Liver (tissue), 9 donors: ENCODE data around the gene NLGN1. TPM values are rescaled to one million over a fixed set of nuclear protein-coding genes. Genes with fewer than 3 reads are reported as not detected.

ENCODE experiments used
- DNase-seq: peaks from one replicate; pipeline ENCODE4 v3.0.0-alpha.2; 2017; ENCODE audit warnings: low spot score
- H3K27ac ChIP-seq, 2 donors: one replicate each; pipeline ENCODE4 v1.7.0; 2013; ENCODE audit warnings: inconsistent platforms in 2 of 2, low read length in 2 of 2, control low read depth in 1 of 2, low read depth in 1 of 2, mild to moderate bottlenecking in 1 of 2
- H3K27me3 ChIP-seq, 4 donors: one replicate each; pipeline versions ENCODE4 v1.6.1 to v1.7.0; 2013; ENCODE audit warnings: low read length in 3 of 4, inconsistent platforms in 1 of 4, mild to moderate bottlenecking in 1 of 4, moderate library complexity in 1 of 4; ENCODE audit not compliant: control insufficient read depth in 4 of 4, insufficient read depth in 4 of 4
- H3K36me3 ChIP-seq, 4 donors: one replicate each; pipeline versions ENCODE4 v1.6.1 to v1.7.0; 2013; ENCODE audit warnings: low read length in 3 of 4, mild to moderate bottlenecking in 3 of 4, low read depth in 1 of 4, moderate library complexity in 1 of 4; ENCODE audit not compliant: control insufficient read depth in 4 of 4, insufficient read depth in 3 of 4
- H3K4me1 ChIP-seq, 4 donors: one replicate each; pipeline versions ENCODE4 v1.6.1 to v1.7.0; 2013; ENCODE audit warnings: low read length in 3 of 4, mild to moderate bottlenecking in 3 of 4, moderate library complexity in 1 of 4; ENCODE audit not compliant: control insufficient read depth in 4 of 4, insufficient read depth in 4 of 4
- H3K4me3 ChIP-seq, 3 donors: one replicate each; pipeline versions ENCODE4 v1.6.1 to v1.7.0; 2013; ENCODE audit warnings: low read length in 3 of 3, control low read depth in 1 of 3, low read depth in 1 of 3, mild to moderate bottlenecking in 1 of 3
- H3K9ac ChIP-seq, 2 donors: one replicate each; pipeline ENCODE4 v1.7.0; 2013; ENCODE audit warnings: low read length in 2 of 2, mild to moderate bottlenecking in 2 of 2, moderate library complexity in 2 of 2, control low read depth in 1 of 2, low read depth in 1 of 2
- H3K9me3 ChIP-seq, 4 donors: one replicate each; pipeline versions ENCODE4 v1.6.1 to v1.7.0; 2013; ENCODE audit warnings: low read length in 3 of 4; ENCODE audit not compliant: control insufficient read depth in 4 of 4
- ATF3 ChIP-seq: IDR thresholded peaks from 2 replicates; pipeline ENCODE4 v1.6.1; 2016; ENCODE audit warnings: antibody characterized with exemption
- CTCF ChIP-seq: fragments of 150-350 bp; IDR thresholded peaks from 2 replicates; pipeline ENCODE4 v1.5.1; 2017; ENCODE audit warnings: improper control_type of control experiment, low read depth, low read length; ENCODE audit not compliant: missing input control
- EGR1 ChIP-seq, 2 donors: IDR thresholded peaks; 2 replicates each; pipeline ENCODE4 v1.6.1; 2016 to 2018; ENCODE audit warnings: antibody characterized with exemption in 2 of 2, low read depth in 2 of 2
- FOXA1 ChIP-seq: IDR thresholded peaks from 2 replicates; pipeline ENCODE4 v1.6.1; 2016; ENCODE audit warnings: antibody characterized with exemption
- FOXA2 ChIP-seq: IDR thresholded peaks from 2 replicates; pipeline ENCODE4 v1.6.1; 2016; ENCODE audit warnings: antibody characterized with exemption
- GABPA ChIP-seq, 2 donors: IDR thresholded peaks in 1 of 2; conservative IDR thresholded peaks in 1 of 2; 2 replicates each; pipeline ENCODE4 v1.6.1; 2016; ENCODE audit warnings: antibody characterized with exemption in 2 of 2, mild to moderate bottlenecking in 1 of 2, moderate library complexity in 1 of 2
- HNF4A ChIP-seq, 2 donors: conservative IDR thresholded peaks; 2 replicates each; pipeline ENCODE4 v1.6.1; 2016; ENCODE audit warnings: antibody characterized with exemption in 2 of 2, mild to moderate bottlenecking in 2 of 2
- HNF4G ChIP-seq: IDR thresholded peaks from 2 replicates; pipeline ENCODE4 v1.6.1; 2016; ENCODE audit warnings: antibody characterized with exemption
- JUND ChIP-seq, 2 donors: IDR thresholded peaks; 2 replicates each; pipeline ENCODE4 v1.6.1; 2016; ENCODE audit warnings: antibody characterized with exemption in 2 of 2
- MAX ChIP-seq: IDR thresholded peaks from 2 replicates; pipeline ENCODE4 v1.6.1; 2016; ENCODE audit warnings: antibody characterized with exemption
- NR2F2 ChIP-seq: IDR thresholded peaks from 2 replicates; pipeline ENCODE4 v1.6.1; 2016; ENCODE audit warnings: antibody characterized with exemption
- RAD21 ChIP-seq, 2 donors: IDR thresholded peaks; 2 replicates each; pipeline ENCODE4 v1.6.1; 2016; ENCODE audit warnings: antibody characterized with exemption in 2 of 2, mild to moderate bottlenecking in 2 of 2
- REST ChIP-seq: IDR thresholded peaks from 2 replicates; pipeline ENCODE4 v1.6.1; 2016; ENCODE audit warnings: antibody characterized with exemption, mild to moderate bottlenecking
- RXRA ChIP-seq, 2 donors: IDR thresholded peaks; 2 replicates each; pipeline ENCODE4 v1.6.1; 2017 to 2018; ENCODE audit warnings: antibody characterized with exemption in 2 of 2, mild to moderate bottlenecking in 1 of 2
- SP1 ChIP-seq: IDR thresholded peaks from 2 replicates; pipeline ENCODE4 v1.6.1; 2018; ENCODE audit warnings: antibody characterized with exemption, mild to moderate bottlenecking
- TAF1 ChIP-seq: conservative IDR thresholded peaks from 2 replicates; pipeline ENCODE4 v1.6.1; 2016; ENCODE audit warnings: antibody characterized with exemption, mild to moderate bottlenecking
- YY1 ChIP-seq: IDR thresholded peaks from 2 replicates; pipeline ENCODE4 v1.6.1; 2016; ENCODE audit warnings: antibody characterized with exemption, mild to moderate bottlenecking
- ZBTB33 ChIP-seq: IDR thresholded peaks from 2 replicates; pipeline ENCODE4 v1.6.1; 2016; ENCODE audit warnings: antibody characterized with exemption
- WGBS: extraction: QIAGEN DNeasy Blood & Tissue Kit; methylation state at CpG from one replicate; pipeline ENCODE4 v1.1.7; 2013; 5-methylcytosine and 5-hydroxymethylcytosine counted together
- polyA plus RNA-seq, 2 donors: library from polyadenylated mRNA; stranded (reverse) in 1 of 2; unstranded in 1 of 2; fragments of 200-250 nt in 1 of 2; fragments of >200 nt in 1 of 2; fragmentation: Nextera tagmentation in 1 of 2; extraction: Ambion mirVana in 1 of 2; gene quantifications; one replicate each; pipeline versions ENCODE4 v1.2.1 to v1.2.3, GENCODE V29; 2013 to 2015
- total RNA-seq, 2 donors: library from RNA; depleted of rRNA; stranded (reverse); fragments of >200 nt; gene quantifications; one replicate each; pipeline ENCODE4 v1.2.3, GENCODE V29; 2014
- donor health status: healthy.
- donor health status: healthy.
- donor health status: healthy.
- donor health status: healthy.
- donor health status: healthy.

Gene NLGN1
- total and polyA plus RNA-seq, 4 donors, result 0.02 to 0.67 (median 0.37) TPM; not detected in 1

GRCh38 chr3:173819368-173819767, 421.8 kb downstream of the NLGN1 start (continued):
- no peak for TF ChIP-seq ZBTB33

- 63% methylated on average over 1 of the region's 1 CpG for WGBS
- no peak overlapping the region for H3K9ac ChIP-seq
- DNase-seq, result no peak
- H3K4me3 ChIP-seq, result no peak overlapping the region
- H3K27ac ChIP-seq, result no peak overlapping the region
- H3K9me3 ChIP-seq, result no peaks in the 10 kb centered on the region
- no peaks in the 10 kb centered on the region for H3K27me3 ChIP-seq
- TF ChIP-seq CTCF, result no peak
- TF ChIP-seq GABPA (IDR thresholded peaks at IDR 0.05 in 1 of 2, conservative IDR thresholded peaks at IDR 0.05 in 1 of 2), result no peak
- no peak for TF ChIP-seq JUND (IDR thresholded peaks at IDR 0.05)
- no peak for TF ChIP-seq HNF4A (conservative IDR thresholded peaks at IDR 0.05)
- TF ChIP-seq ZBTB33, result no peak
- TF ChIP-seq NR2F2, result no peak
- no peak for TF ChIP-seq RXRA (IDR thresholded peaks at IDR 0.05)
- no peak for TF ChIP-seq TAF1
- TF ChIP-seq FOXA1, result no peak
- TF ChIP-seq EGR1 (IDR thresholded peaks at IDR 0.05; ENCODE audit: low read depth in 2 of 2), result no peak
- TF ChIP-seq HNF4G, result no peak
- no peak for TF ChIP-seq FOXA2
- TF ChIP-seq MAX, result no peak
- TF ChIP-seq SP1, result no peak
- TF ChIP-seq REST, result no peak
- TF ChIP-seq YY1, result no peak
- TF ChIP-seq RAD21 (IDR thresholded peaks at IDR 0.05), result no peak
- TF ChIP-seq ATF3, result no peak
- no peaks in the 10 kb centered on the region for H3K36me3 ChIP-seq
- no peaks in the 10 kb centered on the region for H3K4me1 ChIP-seq
Measured at GRCh38 chr3:173823911-173824460, 426.4 kb downstream of the NLGN1 start.
